Fibroblast of pulmonary artery (primary cell): ENCODE results near the gene DYDC1.

Experiments used
- DNase-seq: peaks from one replicate; pipeline ENCODE4 v3.0.0-alpha.2; 2010; ENCODE audit warnings: low read depth
- H3K4me3 ChIP-seq: replicated peaks from 2 replicates; pipeline ENCODE4 v1.5.1; 2011; ENCODE audit warnings: low read depth, mild to moderate bottlenecking, control low read depth, low read length, moderate library complexity
- CTCF ChIP-seq: IDR thresholded peaks from 2 replicates; pipeline ENCODE4 v1.5.1; 2011; ENCODE audit warnings: mild to moderate bottlenecking, control low read depth, low read length, inconsistent platforms; ENCODE audit errors: missing control alignments

Gene DYDC1

DNA sequence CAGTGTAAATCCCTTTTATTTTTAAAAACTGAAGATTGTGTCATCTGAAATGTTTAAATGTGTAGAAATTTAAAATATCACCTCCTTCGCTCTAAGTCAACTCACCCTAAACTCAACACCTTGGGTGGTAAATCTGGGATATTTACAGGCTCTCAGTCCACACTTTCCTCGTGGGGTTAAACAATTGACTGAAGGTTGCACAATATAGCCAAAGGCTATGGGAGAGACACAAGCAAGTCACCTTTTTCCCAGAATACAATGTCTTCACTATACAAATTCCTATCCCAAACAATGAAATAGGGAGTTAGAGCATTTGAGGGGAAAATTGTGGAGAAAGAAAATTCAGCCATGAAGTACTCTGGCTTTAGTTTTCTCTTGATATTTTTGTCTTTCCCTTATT lies 34.4 kb downstream of the DYDC1 start:
- TF ChIP-seq CTCF, result no peak
- no peak overlapping the region for H3K4me3 ChIP-seq
- no peak for DNase-seq

DNA sequence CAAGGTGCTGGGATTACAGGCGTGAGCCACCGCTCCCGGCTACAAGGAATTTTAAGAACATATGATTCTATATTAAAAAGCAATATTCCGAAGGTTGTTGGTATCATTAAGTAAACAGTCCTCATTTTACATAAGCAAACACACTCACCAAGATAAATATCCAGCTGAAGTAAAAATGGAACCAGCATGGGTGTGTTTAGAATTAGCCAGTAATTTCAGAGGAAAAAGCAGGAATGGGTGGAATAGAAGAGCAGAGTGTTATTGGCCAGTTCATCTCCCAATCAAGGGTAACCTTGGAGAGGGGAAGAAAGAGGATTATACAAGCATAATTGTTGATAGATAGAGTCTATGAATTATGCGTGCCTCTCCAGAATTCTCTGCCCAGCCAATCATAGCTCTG lies 35.4 kb downstream of the DYDC1 start:
- DNase-seq, result no peak
- no peak overlapping the region for H3K4me3 ChIP-seq
- no peak for TF ChIP-seq CTCF

GRCh38 chr10:80320377-80320776 lies 36.2 kb downstream of the DYDC1 start:
- no peak for DNase-seq
- no peak for TF ChIP-seq CTCF
- no peak overlapping the region for H3K4me3 ChIP-seq

- no peak for DNase-seq
- no peak overlapping the region for H3K4me3 ChIP-seq
- no peak for TF ChIP-seq CTCF
Observed at GRCh38 chr10:80319725-80320290, 36.7 kb downstream of the DYDC1 start.

- H3K4me3 ChIP-seq, result no peak overlapping the region
- no peak for DNase-seq
- no peak for TF ChIP-seq CTCF
Observed at GRCh38 chr10:80319318-80319717, 37.2 kb downstream of the DYDC1 start.

DNA sequence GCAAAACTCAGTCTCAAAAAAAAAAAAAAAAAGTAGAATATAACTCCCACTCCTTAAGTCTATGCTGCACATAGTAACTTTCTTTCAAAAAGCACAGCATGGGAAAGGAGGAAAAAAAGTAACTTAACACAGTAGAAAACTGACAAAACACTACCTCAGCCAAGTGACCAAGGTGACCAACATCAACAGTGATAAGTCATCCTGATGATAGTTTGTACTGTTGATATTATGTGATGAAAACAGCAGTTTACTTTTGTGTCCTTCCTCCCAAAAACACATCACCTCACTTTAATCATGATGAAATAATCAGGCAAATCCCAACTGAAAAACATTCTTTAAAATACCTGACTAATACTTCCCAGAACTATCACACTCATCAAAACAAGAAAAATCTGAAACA lies 37.8 kb downstream of the DYDC1 start:
- no peak for DNase-seq
- TF ChIP-seq CTCF, result no peak
- no peak overlapping the region for H3K4me3 ChIP-seq

- no peak for TF ChIP-seq CTCF
Observed at GRCh38 chr10:80315391-80315790, 41.2 kb downstream of the DYDC1 start.

More at GRCh38 chr10:80315391-80315790, 41.2 kb downstream of the DYDC1 start:
- no peak overlapping the region for H3K4me3 ChIP-seq
- no peak for DNase-seq
